GM12878 (cell line): ENCODE results near the gene PRDX3. TPM values are rescaled to one million over a fixed set of nuclear protein-coding genes. Genes with fewer than 3 reads are reported as not detected.

ENCODE experiments used
- CHD1 ChIP-seq: IDR thresholded peaks from 2 replicates; pipeline ENCODE4 v1.6.1; 2012; ENCODE audit warnings: low read depth, low read length, improper control_type of control experiment
- EGR1 ChIP-seq, 2 experiments: IDR thresholded peaks; 1 replicate in 1 of 2; 2 replicates in 1 of 2; pipeline ENCODE4 v1.6.1; 2011 to 2012; ENCODE audit warnings: low read depth in 2 of 2, low read length in 2 of 2, borderline replicate concordance in 1 of 2, mild to moderate bottlenecking in 1 of 2, moderate library complexity in 1 of 2
- MEF2B ChIP-seq: fragments of 450-650 bp; IDR thresholded peaks from 2 replicates; pipeline ENCODE4 v1.6.1; 2018; ENCODE audit warnings: mild to moderate bottlenecking, moderate library complexity; ENCODE audit not compliant: partially characterized antibody, poor library complexity, severe bottlenecking
- MXI1 ChIP-seq: fragments of 150-350 bp; IDR thresholded peaks from 2 replicates; pipeline ENCODE4 v1.6.1; 2011; ENCODE audit warnings: low read depth, mild to moderate bottlenecking, inconsistent platforms, low read length, improper control_type of control experiment
- PML ChIP-seq: IDR thresholded peaks from 2 replicates; pipeline ENCODE4 v1.6.1; 2012; ENCODE audit warnings: low read length, inconsistent platforms
- STAT1 ChIP-seq: fragments of 450-650 bp; conservative IDR thresholded peaks from 2 replicates; pipeline ENCODE4 v1.6.1; 2014; ENCODE audit warnings: antibody characterized with exemption, mild to moderate bottlenecking
- YY1 ChIP-seq: IDR thresholded peaks from 2 replicates; pipeline ENCODE4 v1.6.1; 2011; ENCODE audit warnings: low read depth, mild to moderate bottlenecking, low read length
- polyA plus RNA-seq, 11 experiments: library from polyadenylated mRNA; depleted of rRNA in 4 of 11; unstranded in 6 of 11; stranded (reverse) in 5 of 11; fragments of >200 nt; fragmentation: Nextera tagmentation in 4 of 11; fragmentation: Illumina TruSeq in 1 of 11; extraction: Ambion mirVana in 4 of 11; extraction: Trizol in 1 of 11; gene quantifications; 1 replicate in 1 of 11; 2 replicates in 10 of 11; pipeline versions ENCODE4 v1.2.1 to v1.2.3, GENCODE V29; 2011 to 2016; ENCODE audit warnings: inconsistent platforms in 2 of 11, missing spikeins in 2 of 11, low read depth in 1 of 11
- total RNA-seq, 4 experiments: library from RNA; depleted of rRNA in 3 of 4; stranded (reverse); fragments of >200 nt in 3 of 4; fragmentation: Illumina TruSeq in 1 of 4; extraction: Trizol in 1 of 4; gene quantifications; 2 replicates each; pipeline versions ENCODE4 v1.2.1 to v1.2.3, GENCODE V29; 2013 to 2021
- TF ChIP-seq, protein P1 (sequence below), 3 experiments: IDR thresholded peaks in 2 of 3; conservative IDR thresholded peaks in 1 of 3; 2 replicates each; pipeline ENCODE4 v1.5.1; 2011; ENCODE audit warnings: low read depth in 3 of 3, low read length in 3 of 3, mild to moderate bottlenecking in 3 of 3, control low read depth in 2 of 3, moderate library complexity in 2 of 3, inconsistent platforms in 1 of 3, mixed read lengths in 1 of 3; ENCODE audit not compliant: control insufficient read depth in 2 of 3, insufficient read depth in 1 of 3; ENCODE audit errors: extremely low read depth in 1 of 3
- TF ChIP-seq, protein P2 (sequence below): fragments of 450-650 bp; IDR thresholded peaks from 2 replicates; pipeline ENCODE4 v1.6.1; 2017; ENCODE audit warnings: low read depth, mild to moderate bottlenecking, moderate library complexity
- TF ChIP-seq, protein P3 (sequence below): IDR thresholded peaks from 2 replicates; pipeline ENCODE4 v1.6.1; 2011; ENCODE audit warnings: borderline replicate concordance, low read depth, mild to moderate bottlenecking, moderate library complexity, low read length; ENCODE audit not compliant: insufficient read depth, poor library complexity, severe bottlenecking

Gene PRDX3
- total and polyA plus RNA-seq, 10 of the 15 experiments (the other 5 are each of a cell fraction or from before 2014, with no cell fraction given), result 195 to 1,431 (median 398) TPM

DNA sequence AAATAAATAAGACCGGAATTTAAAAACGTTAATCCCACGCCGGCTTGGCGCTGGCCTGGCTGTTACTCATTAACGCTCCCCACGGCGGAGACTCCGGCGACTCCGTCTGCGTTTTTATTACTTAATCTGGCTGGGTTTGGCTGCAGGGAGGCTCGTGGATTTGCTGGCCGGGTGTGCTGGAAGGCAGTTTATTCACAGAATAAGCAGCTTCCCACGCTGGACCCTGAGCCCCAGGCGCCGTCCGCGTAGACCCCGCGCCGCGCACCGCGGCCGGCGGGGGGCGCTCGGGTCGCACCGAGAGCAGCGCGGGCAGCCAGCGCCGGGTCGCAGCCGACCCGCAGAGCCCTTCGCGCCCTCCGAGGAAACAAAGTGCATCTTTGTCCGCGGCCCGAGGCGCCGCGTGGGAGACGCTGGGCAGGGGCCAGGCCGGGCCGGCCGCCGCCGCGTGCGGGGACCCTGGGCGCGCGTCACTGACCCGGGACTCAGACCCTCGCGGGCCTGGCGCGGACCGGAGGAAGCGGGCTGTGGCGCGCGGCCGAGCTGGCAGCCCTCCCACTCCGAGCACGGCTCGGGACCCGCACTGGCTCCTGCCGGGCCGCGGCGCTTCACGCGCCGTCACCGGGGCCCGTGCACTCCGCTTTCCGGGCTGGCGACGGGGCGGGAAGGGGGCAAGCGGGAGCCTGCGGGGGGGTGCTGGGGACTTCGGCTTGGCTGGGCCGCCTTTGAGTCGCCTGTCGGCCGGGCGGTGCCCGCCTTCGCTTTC is 28.2 kb upstream of the PRDX3 start (continued):
- TF ChIP-seq YY1 (peak; percentile 62), MEF2B (peak; percentile 3), PML (no peak), STAT1 (0 out of 2 replicates have a peak, but pooled peaks have one; percentile 46), CHD1 (0 out of 2 replicates have a peak, but pooled peaks have one; percentile 33), EGR1 (IDR thresholded peaks at IDR 0.05; ENCODE audit: borderline replicate concordance in 1 of 2, low read depth in 2 of 2, low read length in 2 of 2) (peak in 1 of 2 experiments; percentile 34; a peak in 1 of 3 replicates), MXI1 (peak; percentile 45)
- TF ChIP-seq, protein P1, sequence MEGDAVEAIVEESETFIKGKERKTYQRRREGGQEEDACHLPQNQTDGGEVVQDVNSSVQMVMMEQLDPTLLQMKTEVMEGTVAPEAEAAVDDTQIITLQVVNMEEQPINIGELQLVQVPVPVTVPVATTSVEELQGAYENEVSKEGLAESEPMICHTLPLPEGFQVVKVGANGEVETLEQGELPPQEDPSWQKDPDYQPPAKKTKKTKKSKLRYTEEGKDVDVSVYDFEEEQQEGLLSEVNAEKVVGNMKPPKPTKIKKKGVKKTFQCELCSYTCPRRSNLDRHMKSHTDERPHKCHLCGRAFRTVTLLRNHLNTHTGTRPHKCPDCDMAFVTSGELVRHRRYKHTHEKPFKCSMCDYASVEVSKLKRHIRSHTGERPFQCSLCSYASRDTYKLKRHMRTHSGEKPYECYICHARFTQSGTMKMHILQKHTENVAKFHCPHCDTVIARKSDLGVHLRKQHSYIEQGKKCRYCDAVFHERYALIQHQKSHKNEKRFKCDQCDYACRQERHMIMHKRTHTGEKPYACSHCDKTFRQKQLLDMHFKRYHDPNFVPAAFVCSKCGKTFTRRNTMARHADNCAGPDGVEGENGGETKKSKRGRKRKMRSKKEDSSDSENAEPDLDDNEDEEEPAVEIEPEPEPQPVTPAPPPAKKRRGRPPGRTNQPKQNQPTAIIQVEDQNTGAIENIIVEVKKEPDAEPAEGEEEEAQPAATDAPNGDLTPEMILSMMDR (IDR thresholded peaks at IDR 0.05 in 2 of 3, conservative IDR thresholded peaks at IDR 0.05 in 1 of 3; ENCODE audit: control insufficient read depth in 2 of 3, extremely low read depth in 1 of 3, insufficient read depth in 1 of 3, low read depth in 3 of 3, low read length in 3 of 3), result peak; percentile 54 to 79 (median 77); a peak in 5 of 6 replicates
- TF ChIP-seq, protein P2, sequence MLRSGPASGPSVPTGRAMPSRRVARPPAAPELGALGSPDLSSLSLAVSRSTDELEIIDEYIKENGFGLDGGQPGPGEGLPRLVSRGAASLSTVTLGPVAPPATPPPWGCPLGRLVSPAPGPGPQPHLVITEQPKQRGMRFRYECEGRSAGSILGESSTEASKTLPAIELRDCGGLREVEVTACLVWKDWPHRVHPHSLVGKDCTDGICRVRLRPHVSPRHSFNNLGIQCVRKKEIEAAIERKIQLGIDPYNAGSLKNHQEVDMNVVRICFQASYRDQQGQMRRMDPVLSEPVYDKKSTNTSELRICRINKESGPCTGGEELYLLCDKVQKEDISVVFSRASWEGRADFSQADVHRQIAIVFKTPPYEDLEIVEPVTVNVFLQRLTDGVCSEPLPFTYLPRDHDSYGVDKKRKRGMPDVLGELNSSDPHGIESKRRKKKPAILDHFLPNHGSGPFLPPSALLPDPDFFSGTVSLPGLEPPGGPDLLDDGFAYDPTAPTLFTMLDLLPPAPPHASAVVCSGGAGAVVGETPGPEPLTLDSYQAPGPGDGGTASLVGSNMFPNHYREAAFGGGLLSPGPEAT, result no peak
- TF ChIP-seq, protein P3, sequence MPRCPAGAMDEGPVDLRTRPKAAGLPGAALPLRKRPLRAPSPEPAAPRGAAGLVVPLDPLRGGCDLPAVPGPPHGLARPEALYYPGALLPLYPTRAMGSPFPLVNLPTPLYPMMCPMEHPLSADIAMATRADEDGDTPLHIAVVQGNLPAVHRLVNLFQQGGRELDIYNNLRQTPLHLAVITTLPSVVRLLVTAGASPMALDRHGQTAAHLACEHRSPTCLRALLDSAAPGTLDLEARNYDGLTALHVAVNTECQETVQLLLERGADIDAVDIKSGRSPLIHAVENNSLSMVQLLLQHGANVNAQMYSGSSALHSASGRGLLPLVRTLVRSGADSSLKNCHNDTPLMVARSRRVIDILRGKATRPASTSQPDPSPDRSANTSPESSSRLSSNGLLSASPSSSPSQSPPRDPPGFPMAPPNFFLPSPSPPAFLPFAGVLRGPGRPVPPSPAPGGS, result no peak
